Osteoblast (primary cell): ENCODE data around the gene ERP44. TPM values are rescaled to one million over a fixed set of nuclear protein-coding genes. Genes with fewer than 3 reads are reported as not detected.
A peak's percentile ranks its signal among the peaks of the same experiment; 100 is the strongest.
"Not testable (repeated sequence)": the region's sequence is repeated elsewhere in the genome, so short reads cannot be mapped to it uniquely, and the experiment has no call there.

Experiments
- DNase-seq: peaks from one replicate; pipeline ENCODE4 v3.0.0; 2011; ENCODE audit warnings: low spot score, mixed read lengths; ENCODE audit not compliant: insufficient read length; ENCODE audit errors: missing footprints
- H2AFZ ChIP-seq: 2 replicates; pipeline ENCODE4 v1.6.0; 2011; ENCODE audit warnings: mild to moderate bottlenecking, low read length
- H3K27ac ChIP-seq: 2 replicates; pipeline ENCODE4 v1.5.1; 2011; ENCODE audit warnings: mild to moderate bottlenecking, low read depth, low read length, moderate library complexity
- H3K27me3 ChIP-seq: 2 replicates; pipeline ENCODE4 v1.6.0; 2012; ENCODE audit warnings: mild to moderate bottlenecking, control low read depth, inconsistent platforms, low read length, moderate library complexity; ENCODE audit not compliant: insufficient read depth
- H3K36me3 ChIP-seq: 2 replicates; pipeline ENCODE4 v1.5.1; 2011; ENCODE audit warnings: mild to moderate bottlenecking, low read length, control low read depth, moderate library complexity; ENCODE audit not compliant: insufficient read depth
- H3K4me1 ChIP-seq: 2 replicates; pipeline ENCODE4 v1.5.1; 2011; ENCODE audit warnings: mild to moderate bottlenecking, low read length, control low read depth, moderate library complexity; ENCODE audit not compliant: insufficient read depth
- H3K4me2 ChIP-seq: 2 replicates; pipeline ENCODE4 v1.6.0; 2011; ENCODE audit warnings: mild to moderate bottlenecking, low read length; ENCODE audit not compliant: insufficient read depth
- H3K4me3 ChIP-seq: fragments of 200-600 bp; sonication (generic); 3 replicates; pipeline ENCODE4 v1.5.1; 2012; ENCODE audit warnings: mild to moderate bottlenecking, low read length, inconsistent platforms; ENCODE audit not compliant: insufficient read depth
- H3K79me2 ChIP-seq: 2 replicates; pipeline ENCODE4 v1.6.0; 2012; ENCODE audit warnings: mild to moderate bottlenecking, low read length, control low read depth, inconsistent platforms; ENCODE audit not compliant: insufficient read depth
- H3K9me3 ChIP-seq: 2 replicates; pipeline ENCODE4 v1.5.1; 2011; ENCODE audit warnings: low read depth, low read length, control low read depth
- H4K20me1 ChIP-seq: 2 replicates; pipeline ENCODE4 v1.6.0; 2012; ENCODE audit warnings: mild to moderate bottlenecking, low read length, control low read depth; ENCODE audit not compliant: insufficient read depth
- CTCF ChIP-seq: IDR thresholded peaks from 2 replicates; pipeline ENCODE4 v1.5.1; 2011; ENCODE audit warnings: mild to moderate bottlenecking, low read depth, low read length, moderate library complexity; ENCODE audit errors: extremely low read depth
- total RNA-seq: library from RNA; depleted of rRNA; stranded (reverse); fragments of >200 nt; gene quantifications from 2 replicates; pipeline ENCODE4 v1.2.3, GENCODE V29; 2012

ERP44 gene
- total RNA-seq = 13.8 and 14.4 TPM in 2 replicates

DNA sequence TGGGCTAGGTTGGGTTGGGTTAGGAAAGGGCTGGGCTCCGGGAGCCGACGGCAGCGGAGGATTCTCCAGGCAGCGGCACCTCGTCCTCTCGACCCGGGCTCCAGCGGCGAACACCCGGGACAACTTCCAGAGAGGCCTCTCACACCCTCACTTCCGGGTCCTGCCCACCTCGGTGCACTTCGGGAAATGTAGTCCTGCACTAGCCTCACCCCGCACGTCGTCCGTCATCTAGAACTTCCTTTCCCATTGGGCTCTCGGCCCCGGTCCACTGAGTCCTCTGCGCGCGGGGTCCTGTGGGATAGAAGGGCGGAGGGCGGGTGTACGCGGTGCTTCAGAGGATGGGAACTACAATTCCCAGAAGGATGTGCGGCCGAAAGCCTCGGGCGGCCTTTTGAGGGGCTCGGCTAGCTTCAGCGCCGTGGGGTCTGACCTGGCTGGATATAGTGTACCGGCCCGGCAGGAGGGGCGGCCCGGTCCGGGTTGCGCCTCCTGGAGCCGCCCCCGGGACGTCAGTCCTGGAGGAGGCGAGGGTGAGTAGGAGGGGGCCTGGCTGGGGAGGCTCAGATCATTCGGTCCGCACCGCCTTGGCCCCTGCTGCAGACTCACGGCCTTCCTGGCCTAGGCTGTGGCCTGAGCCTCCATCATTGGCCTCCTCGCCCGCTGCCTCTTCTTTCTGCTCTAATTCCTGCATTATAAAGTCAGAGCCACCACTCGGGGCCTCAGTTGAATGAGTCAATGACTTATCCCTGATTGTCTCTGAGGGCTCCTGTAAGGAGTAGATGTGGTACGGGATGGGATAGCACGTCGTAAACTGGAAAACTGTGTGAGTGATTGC, at the start of gene ERP44, which contains the start of gene INVS:
TSS of gene ERP44 (minus strand) at position 114 of the 835 bp plus-strand sequence. CDS start 160 bp downstream, outside the sequence.
TSS of gene INVS (plus strand) at position 357 of the 835 bp plus-strand sequence. CDS start 5,279 bp downstream, outside the sequence.
- Histone ChIP-seq H3K36me3 (peaks cover 11% of the 10 kb centered on the region), H4K20me1 (peaks cover 33% of the 10 kb centered on the region), H3K4me1 (peaks cover 12% of the 10 kb centered on the region), H2AFZ (peak within 1 kb of the TSS; percentile 98), H3K27me3 (no peaks in the 10 kb centered on the region), H3K9me3 (no peaks in the 10 kb centered on the region), H3K4me2 (peak within 1 kb of the TSS; percentile 93), H3K4me3 (peak within 1 kb of the TSS; percentile 83), H3K27ac (peak within 1 kb of the TSS; percentile 82), H3K79me2 (peaks cover 43% of the 10 kb centered on the region)
- no peak for TF ChIP-seq CTCF
- DNase-seq = peak; percentile 97

GRCh38 chr9:100145976-100146375, 47.2 kb upstream of the ERP44 start:
- H3K36me3 ChIP-seq, H4K20me1 ChIP-seq, H3K9me3 ChIP-seq, H2AFZ ChIP-seq, H3K27me3 ChIP-seq, H3K4me2 ChIP-seq, H3K4me3 ChIP-seq, H3K27ac ChIP-seq, H3K79me2 ChIP-seq, H3K4me1 ChIP-seq, DNase-seq: not testable (repeated sequence)

DNA sequence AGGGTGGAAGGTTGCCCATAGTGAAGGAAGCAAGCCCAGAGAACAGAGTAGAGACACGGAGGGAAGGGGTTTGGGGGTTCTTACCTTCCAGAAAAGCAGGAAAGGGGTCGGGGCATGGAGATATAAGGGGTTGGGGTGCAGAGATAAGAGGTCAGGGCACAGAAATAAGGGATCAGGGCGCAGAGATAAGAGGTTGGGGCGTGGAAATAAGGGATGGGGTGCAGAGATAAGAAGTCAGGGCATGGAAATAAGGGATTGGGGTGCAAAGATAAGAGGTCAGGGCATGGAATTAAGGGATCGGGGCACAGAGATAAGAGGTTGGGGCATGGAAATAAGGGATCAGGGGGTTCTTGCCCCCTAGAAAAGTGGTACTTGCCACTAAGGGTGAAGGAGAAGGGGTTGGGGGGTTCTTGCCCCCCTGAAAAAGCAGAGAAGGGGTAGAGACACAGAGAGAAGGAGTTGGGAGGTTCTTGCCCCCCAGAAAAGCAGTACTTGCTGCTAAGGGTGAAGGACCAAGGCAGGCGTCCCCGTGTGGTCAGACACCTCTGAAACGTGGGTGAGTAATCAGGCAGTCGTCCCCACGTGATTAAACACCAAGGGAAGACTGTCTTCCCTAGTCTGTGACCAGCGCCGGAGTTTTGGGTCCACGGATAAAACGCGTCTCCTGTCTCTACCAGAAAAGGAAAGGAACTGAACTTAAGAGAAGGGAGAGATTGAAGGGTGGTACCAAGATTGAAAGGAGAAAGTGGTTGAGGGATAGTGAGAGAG, 46.6 kb upstream of the ERP44 start:
- not testable (repeated sequence) for H3K79me2 ChIP-seq, H3K27me3 ChIP-seq

GRCh38 chr9:100141862-100142261, 43.1 kb upstream of the ERP44 start:
- not testable (repeated sequence) for H3K27me3 ChIP-seq, H3K79me2 ChIP-seq, H3K27ac ChIP-seq, H3K4me3 ChIP-seq, H3K9me3 ChIP-seq, H3K4me2 ChIP-seq, H3K36me3 ChIP-seq, H3K4me1 ChIP-seq, DNase-seq, H2AFZ ChIP-seq, H4K20me1 ChIP-seq

More for the DNA sequence above, 46.6 kb upstream of the ERP44 start:
- H3K4me2 ChIP-seq, H4K20me1 ChIP-seq, H3K4me1 ChIP-seq, H3K9me3 ChIP-seq, H3K36me3 ChIP-seq, DNase-seq, H3K4me3 ChIP-seq, H3K27ac ChIP-seq, H2AFZ ChIP-seq: not testable (repeated sequence)

DNA sequence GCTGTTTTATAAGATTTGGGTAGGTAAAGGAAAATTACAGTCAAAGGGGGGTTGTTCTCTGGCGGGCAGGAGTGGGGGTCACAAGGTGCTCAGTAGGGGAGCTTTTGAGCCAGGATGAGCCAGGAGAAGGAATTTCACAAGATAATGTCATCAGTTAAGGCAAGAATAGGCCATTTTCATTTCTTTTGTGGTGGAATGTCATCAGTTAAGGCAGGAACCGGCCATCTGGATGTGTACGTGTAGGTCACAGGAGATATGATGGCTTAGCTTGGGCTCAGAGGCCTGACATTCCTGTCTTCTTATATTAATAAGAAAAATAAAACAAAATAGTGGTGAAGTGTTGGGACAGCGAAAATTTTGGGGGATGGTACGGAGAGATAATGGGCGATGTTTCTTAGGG, 41.5 kb upstream of the ERP44 start:
- H3K4me2 ChIP-seq, H2AFZ ChIP-seq: not testable (repeated sequence)

More for the DNA sequence above, 41.5 kb upstream of the ERP44 start:
- H4K20me1 ChIP-seq, H3K79me2 ChIP-seq, H3K4me3 ChIP-seq, H3K4me1 ChIP-seq, H3K36me3 ChIP-seq, H3K27ac ChIP-seq, H3K9me3 ChIP-seq, DNase-seq, H3K27me3 ChIP-seq: not testable (repeated sequence)
